ENCODE data around the gene NCOR2. TPM values are rescaled to one million over a fixed set of nuclear protein-coding genes. Genes with fewer than 3 reads are reported as not detected.

The NCOR2 gene
- polyA plus RNA-seq, 3 donors from 2014 or later, result 1.6 to 10.2 (median 2.1) TPM

GRCh38 chr12:124534776-124535740 is 32.4 kb downstream of the NCOR2 start:
- no peak overlapping the region for H3K27ac Mint-ChIP-seq
- peaks cover 0 to 6% (median 3%) of the 10 kb centered on the region in 3 donors for H3K27me3 Mint-ChIP-seq (ENCODE audit: low read depth in 3 of 3)

GRCh38 chr12:124533456-124533855 is 34.0 kb downstream of the NCOR2 start:
- Mint-ChIP-seq H3K27ac (no peak overlapping the region), H3K27me3 (ENCODE audit: low read depth in 3 of 3) (peaks cover 0 to 6% (median 3%) of the 10 kb centered on the region in 3 donors), H3K36me3 (peaks cover 0 to 6% (median 0%) of the 10 kb centered on the region in 3 donors), H3K9me3 (no peaks in the 10 kb centered on the region), H3K4me3 (no peak overlapping the region), H3K4me1 (peaks cover 11 to 15% of the 10 kb centered on the region in 2 donors)
- no peak for DNase-seq

More at GRCh38 chr12:124534776-124535740, 32.4 kb downstream of the NCOR2 start:
- Mint-ChIP-seq H3K4me1 (peaks cover 18 to 20% of the 10 kb centered on the region in 2 donors), H3K9me3 (no peaks in the 10 kb centered on the region), H3K4me3 (no peak overlapping the region), H3K36me3 (no peaks in the 10 kb centered on the region)
- DNase-seq, result no peak

GRCh38 chr12:124532967-124533366 is 34.4 kb downstream of the NCOR2 start:
- Mint-ChIP-seq H3K27ac (no peak overlapping the region), H3K4me1 (peaks cover 11 to 15% of the 10 kb centered on the region in 2 donors), H3K4me3 (no peak overlapping the region), H3K27me3 (ENCODE audit: low read depth in 3 of 3) (peaks cover 0 to 6% (median 5%) of the 10 kb centered on the region in 3 donors), H3K36me3 (peaks cover 0 to 6% (median 0%) of the 10 kb centered on the region in 3 donors), H3K9me3 (no peaks in the 10 kb centered on the region)
- DNase-seq, result no peak

GRCh38 chr12:124532331-124532750 is 35.1 kb downstream of the NCOR2 start:
- no peak overlapping the region for H3K27ac Mint-ChIP-seq
- H3K4me3 Mint-ChIP-seq, result no peak overlapping the region
- no peaks in the 10 kb centered on the region for H3K9me3 Mint-ChIP-seq
- no peak for DNase-seq
- peaks cover 0 to 6% (median 0%) of the 10 kb centered on the region in 3 donors for H3K36me3 Mint-ChIP-seq
- H3K4me1 Mint-ChIP-seq, result peaks cover 11 to 15% of the 10 kb centered on the region in 2 donors
- H3K27me3 Mint-ChIP-seq (ENCODE audit: low read depth in 3 of 3), result peaks cover 0 to 6% (median 6%) of the 10 kb centered on the region in 3 donors

- peaks cover 0 to 6% (median 6%) of the 10 kb centered on the region in 3 donors for H3K27me3 Mint-ChIP-seq (ENCODE audit: low read depth in 3 of 3)
- H3K4me3 Mint-ChIP-seq, result no peak overlapping the region
- H3K4me1 Mint-ChIP-seq, result peaks cover 10 to 14% of the 10 kb centered on the region in 2 donors
- H3K27ac Mint-ChIP-seq, result no peak overlapping the region
- no peak for DNase-seq
- peaks cover 0 to 6% (median under 1%) of the 10 kb centered on the region in 3 donors for H3K36me3 Mint-ChIP-seq
- H3K9me3 Mint-ChIP-seq, result no peaks in the 10 kb centered on the region
These were observed 35.5 kb downstream of the NCOR2 start for GRCh38 chr12:124531906-124532305.

- Mint-ChIP-seq H3K9me3 (no peaks in the 10 kb centered on the region), H3K4me3 (no peak overlapping the region), H3K36me3 (peaks cover 0 to 6% (median 3%) of the 10 kb centered on the region in 3 donors), H3K27me3 (ENCODE audit: low read depth in 3 of 3) (peaks cover 0 to 6% (median 6%) of the 10 kb centered on the region in 3 donors), H3K27ac (no peak overlapping the region), H3K4me1 (peaks cover 6 to 9% of the 10 kb centered on the region in 2 donors)
- DNase-seq, result no peak
These were observed 36.1 kb downstream of the NCOR2 start for GRCh38 chr12:124531281-124531745.

- H3K4me3 Mint-ChIP-seq, result no peak overlapping the region
- peaks cover 0 to 6% (median 3%) of the 10 kb centered on the region in 3 donors for H3K36me3 Mint-ChIP-seq
These were observed 36.7 kb downstream of the NCOR2 start for GRCh38 chr12:124530637-124531263.

GRCh38 chr12:124529565-124530276 is 37.7 kb downstream of the NCOR2 start:
- no peak overlapping the region for H3K27ac Mint-ChIP-seq
- no peak overlapping the region for H3K4me3 Mint-ChIP-seq
- peaks cover 0 to 6% (median 3%) of the 10 kb centered on the region in 3 donors for H3K36me3 Mint-ChIP-seq
- peaks cover 8 to 10% of the 10 kb centered on the region in 2 donors for H3K4me1 Mint-ChIP-seq
- peaks cover 0 to 6% (median 2%) of the 10 kb centered on the region in 3 donors for H3K27me3 Mint-ChIP-seq (ENCODE audit: low read depth in 3 of 3)
- DNase-seq, result no peak
- H3K9me3 Mint-ChIP-seq, result no peaks in the 10 kb centered on the region

More at GRCh38 chr12:124530637-124531263, 36.7 kb downstream of the NCOR2 start:
- no peaks in the 10 kb centered on the region for H3K9me3 Mint-ChIP-seq
- H3K4me1 Mint-ChIP-seq, result peaks cover 4 to 8% of the 10 kb centered on the region in 2 donors
- peaks cover 0 to 6% (median 6%) of the 10 kb centered on the region in 3 donors for H3K27me3 Mint-ChIP-seq (ENCODE audit: low read depth in 3 of 3)
- DNase-seq, result no peak
- no peak overlapping the region for H3K27ac Mint-ChIP-seq

- DNase-seq, result no peak
- Mint-ChIP-seq H3K27me3 (ENCODE audit: low read depth in 3 of 3) (peaks cover 0 to 3% (median 2%) of the 10 kb centered on the region in 3 donors), H3K9me3 (no peaks in the 10 kb centered on the region), H3K36me3 (peaks cover 0 to 6% (median 6%) of the 10 kb centered on the region in 3 donors), H3K4me1 (peaks cover 20 to 21% of the 10 kb centered on the region in 2 donors), H3K27ac (no peak overlapping the region), H3K4me3 (no peak overlapping the region)
These were observed 39.4 kb downstream of the NCOR2 start for GRCh38 chr12:124527861-124528561.

GRCh38 chr12:124525927-124526692 is 41.3 kb downstream of the NCOR2 start:
- DNase-seq, result no peak
- Mint-ChIP-seq H3K27me3 (ENCODE audit: low read depth in 3 of 3) (peaks cover 0 to 5% (median 3%) of the 10 kb centered on the region in 3 donors), H3K27ac (no peak overlapping the region), H3K4me3 (no peak overlapping the region), H3K4me1 (peaks cover 20 to 21% of the 10 kb centered on the region in 2 donors), H3K36me3 (peaks cover 0 to 8% (median 6%) of the 10 kb centered on the region in 3 donors), H3K9me3 (no peaks in the 10 kb centered on the region)

GRCh38 chr12:124525455-124525854 is 42.0 kb downstream of the NCOR2 start:
- no peak for DNase-seq
- Mint-ChIP-seq H3K27ac (peak overlapping the region in 1 of 6 donors; percentile 23), H3K4me1 (peaks cover 23 to 25% of the 10 kb centered on the region in 2 donors), H3K4me3 (no peak overlapping the region), H3K9me3 (no peaks in the 10 kb centered on the region), H3K36me3 (peaks cover 0 to 8% (median 6%) of the 10 kb centered on the region in 3 donors), H3K27me3 (ENCODE audit: low read depth in 3 of 3) (peaks cover 0 to 5% (median 2%) of the 10 kb centered on the region in 3 donors)
